OCI-LY3 (cell line): ENCODE measurements around the gene CTDSPL2.

Experiments used
- EZH2phosphoT487 ChIP-seq: fragments of 200-600 bp; shearing (Covaris generic); IDR thresholded peaks from 2 replicates; pipeline ENCODE4 v1.6.1; 2018; ENCODE audit warnings: antibody characterized with exemption, mixed run types, low read depth
- TF ChIP-seq, protein P1 (sequence below): fragments of 200-600, 300-600 bp; sonication (generic); IDR thresholded peaks from 2 replicates; pipeline ENCODE4 v1.5.1; 2014; ENCODE audit warnings: antibody characterized with exemption, low read length, low read depth

GRCh38 chr15:44438402-44438801 is 11.0 kb downstream of the CTDSPL2 start:
- TF ChIP-seq, protein P1, sequence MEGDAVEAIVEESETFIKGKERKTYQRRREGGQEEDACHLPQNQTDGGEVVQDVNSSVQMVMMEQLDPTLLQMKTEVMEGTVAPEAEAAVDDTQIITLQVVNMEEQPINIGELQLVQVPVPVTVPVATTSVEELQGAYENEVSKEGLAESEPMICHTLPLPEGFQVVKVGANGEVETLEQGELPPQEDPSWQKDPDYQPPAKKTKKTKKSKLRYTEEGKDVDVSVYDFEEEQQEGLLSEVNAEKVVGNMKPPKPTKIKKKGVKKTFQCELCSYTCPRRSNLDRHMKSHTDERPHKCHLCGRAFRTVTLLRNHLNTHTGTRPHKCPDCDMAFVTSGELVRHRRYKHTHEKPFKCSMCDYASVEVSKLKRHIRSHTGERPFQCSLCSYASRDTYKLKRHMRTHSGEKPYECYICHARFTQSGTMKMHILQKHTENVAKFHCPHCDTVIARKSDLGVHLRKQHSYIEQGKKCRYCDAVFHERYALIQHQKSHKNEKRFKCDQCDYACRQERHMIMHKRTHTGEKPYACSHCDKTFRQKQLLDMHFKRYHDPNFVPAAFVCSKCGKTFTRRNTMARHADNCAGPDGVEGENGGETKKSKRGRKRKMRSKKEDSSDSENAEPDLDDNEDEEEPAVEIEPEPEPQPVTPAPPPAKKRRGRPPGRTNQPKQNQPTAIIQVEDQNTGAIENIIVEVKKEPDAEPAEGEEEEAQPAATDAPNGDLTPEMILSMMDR, result no peak
- TF ChIP-seq EZH2phosphoT487, result no peak
